SH-SY5Y (cell line): Measurements from ENCODE around the gene PASK.

Source experiments
- GATA2 ChIP-seq: IDR thresholded peaks from 2 replicates; pipeline ENCODE4 v1.6.1; 2011; ENCODE audit warnings: mild to moderate bottlenecking, low read depth, low read length
- GATA3 ChIP-seq: IDR thresholded peaks from 2 replicates; pipeline ENCODE4 v1.6.1; 2011; ENCODE audit warnings: low read depth, mild to moderate bottlenecking, low read length, moderate library complexity

GRCh38 chr2:241092677-241093076 is 56.6 kb downstream of the PASK start:
- TF ChIP-seq GATA2 (no peak), GATA3 (no peak)
